ENCODE data around the gene AKR1B1. TPM values are rescaled to one million over a fixed set of nuclear protein-coding genes. Genes with fewer than 3 reads are reported as not detected.

AKR1B1 gene
- total RNA-seq, 1 experiment from 2014 or later, result 135 TPM

DNA sequence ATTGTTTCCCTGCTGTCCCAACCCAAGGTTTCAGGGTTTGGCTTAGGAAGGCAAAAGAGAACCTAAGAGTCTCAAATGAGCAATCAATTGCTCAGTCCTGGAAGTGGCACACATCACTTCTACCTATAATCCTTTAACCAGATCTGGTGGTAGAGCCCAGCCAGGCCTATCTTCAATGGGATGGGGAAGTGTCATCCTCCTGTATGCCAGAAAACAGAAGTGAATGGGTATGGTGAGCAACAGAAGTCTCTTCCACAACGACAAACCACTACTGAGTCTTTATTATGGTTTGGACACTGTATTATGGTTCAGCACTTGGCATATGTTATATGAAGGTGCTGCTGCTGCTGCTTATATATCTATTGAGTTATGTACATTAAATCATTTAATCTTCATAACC is 3.0 kb upstream of the AKR1B1 start:
- Mint-ChIP-seq H3K27me3 (ENCODE audit: low read depth) (peaks cover 19% of the 10 kb centered on the region), H3K9me3 (peaks cover 19% of the 10 kb centered on the region), H3K4me1 (peaks cover 19% of the 10 kb centered on the region), H3K36me3 (peaks cover 4% of the 10 kb centered on the region; the same call in 1 of the 2 replicates), H3K27ac (no peak overlapping the region), H3K4me3 (no peak overlapping the region)
- POLR2A ChIA-PET, result no interaction called here
- ATAC-seq (no peak), DNase-seq (ENCODE audit: low spot score) (no peak)
- TF ChIP-seq TEAD4 (CRISPR knock-in tag; IDR thresholded peaks at IDR 0.05), result no peak
- TF ChIP-seq IRF1 (CRISPR knock-in tag; IDR thresholded peaks at IDR 0.05), result no peak
- TF ChIP-seq OVOL2 (CRISPR knock-in tag; IDR thresholded peaks at IDR 0.05; ENCODE audit: borderline replicate concordance), result no peak
- TF ChIP-seq ETV6 (CRISPR knock-in tag; IDR thresholded peaks at IDR 0.05), result no peak
- TF ChIP-seq, protein P1, sequence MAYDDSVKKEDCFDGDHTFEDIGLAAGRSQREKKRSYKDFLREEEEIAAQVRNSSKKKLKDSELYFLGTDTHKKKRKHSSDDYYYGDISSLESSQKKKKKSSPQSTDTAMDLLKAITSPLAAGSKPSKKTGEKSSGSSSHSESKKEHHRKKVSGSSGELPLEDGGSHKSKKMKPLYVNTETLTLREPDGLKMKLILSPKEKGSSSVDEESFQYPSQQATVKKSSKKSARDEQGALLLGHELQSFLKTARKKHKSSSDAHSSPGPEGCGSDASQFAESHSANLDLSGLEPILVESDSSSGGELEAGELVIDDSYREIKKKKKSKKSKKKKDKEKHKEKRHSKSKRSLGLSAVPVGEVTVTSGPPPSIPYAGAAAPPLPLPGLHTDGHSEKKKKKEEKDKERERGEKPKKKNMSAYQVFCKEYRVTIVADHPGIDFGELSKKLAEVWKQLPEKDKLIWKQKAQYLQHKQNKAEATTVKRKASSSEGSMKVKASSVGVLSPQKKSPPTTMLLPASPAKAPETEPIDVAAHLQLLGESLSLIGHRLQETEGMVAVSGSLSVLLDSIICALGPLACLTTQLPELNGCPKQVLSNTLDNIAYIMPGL (CRISPR knock-in tag; IDR thresholded peaks at IDR 0.05), result no peak
- TF ChIP-seq GTF2I (CRISPR knock-in tag; conservative IDR thresholded peaks at IDR 0.05), result no peak
- no peak for TF ChIP-seq ZBTB43 (CRISPR knock-in tag; IDR thresholded peaks at IDR 0.05)
- CTCF ChIA-PET, result no interaction called here

DNA sequence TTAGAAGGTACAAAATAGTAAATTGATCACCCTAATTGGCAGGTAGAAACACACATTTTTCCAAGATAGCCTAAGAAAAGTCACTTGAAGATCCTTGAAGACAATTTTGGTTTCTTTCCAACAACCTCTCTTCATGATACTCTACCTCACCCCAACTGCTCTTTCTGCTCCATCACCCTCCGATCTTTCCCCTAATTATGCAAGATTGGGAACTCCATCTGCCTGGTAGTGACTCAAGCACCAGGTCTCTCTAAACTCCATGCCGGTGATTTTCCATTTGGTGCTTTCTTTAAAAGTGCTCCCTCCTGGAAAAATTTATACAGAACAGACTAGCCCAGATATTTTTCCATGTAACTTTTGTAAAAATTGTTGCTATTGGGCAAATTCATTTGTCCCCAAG is 1.1 kb upstream of the AKR1B1 start:
- Mint-ChIP-seq H3K4me1 (peaks cover 19% of the 10 kb centered on the region), H3K9me3 (peaks cover 12% of the 10 kb centered on the region), H3K4me3 (no peak overlapping the region), H3K36me3 (peaks cover 14% of the 10 kb centered on the region), H3K27me3 (ENCODE audit: low read depth) (peaks cover 19% of the 10 kb centered on the region), H3K27ac (no peak overlapping the region)
- POLR2A ChIA-PET, result no interaction called here
- no peak for DNase-seq (ENCODE audit: low spot score)
- CTCF ChIA-PET, result interaction anchor here (2.8 to 3.5 kb wide), 3 partner anchors 20 to 54 kb away, joined by 14 to 26 read pairs (median 14); no protein-coding TSS in a partner anchor
- ATAC-seq, result no peak
- TF ChIP-seq PREB (CRISPR knock-in tag; IDR thresholded peaks at IDR 0.05; ENCODE audit: borderline replicate concordance) (no peak), ATF2 (CRISPR knock-in tag; IDR thresholded peaks at IDR 0.05; ENCODE audit: borderline replicate concordance, low read depth) (no peak), ZNF671 (CRISPR knock-in tag; IDR thresholded peaks at IDR 0.05) (no peak), ELF4 (CRISPR knock-in tag; IDR thresholded peaks at IDR 0.05; ENCODE audit: low read depth) (no peak), NR3C1 (CRISPR knock-in tag; conservative IDR thresholded peaks at IDR 0.05; ENCODE audit: low read depth) (no peak), SP1 (CRISPR knock-in tag; conservative IDR thresholded peaks at IDR 0.05) (no peak), ERG (CRISPR knock-in tag; IDR thresholded peaks at IDR 0.05) (no peak), ZBTB21 (CRISPR knock-in tag; IDR thresholded peaks at IDR 0.05; ENCODE audit: borderline replicate concordance) (no peak), GABPB1 (CRISPR knock-in tag; IDR thresholded peaks at IDR 0.05) (no peak), CBFB (CRISPR knock-in tag; IDR thresholded peaks at IDR 0.05; ENCODE audit: low read depth) (no peak), NFYB (CRISPR knock-in tag; conservative IDR thresholded peaks at IDR 0.05; ENCODE audit: low read depth) (no peak), MAX (CRISPR knock-in tag; IDR thresholded peaks at IDR 0.05) (no peak)
- TF ChIP-seq, protein P2, sequence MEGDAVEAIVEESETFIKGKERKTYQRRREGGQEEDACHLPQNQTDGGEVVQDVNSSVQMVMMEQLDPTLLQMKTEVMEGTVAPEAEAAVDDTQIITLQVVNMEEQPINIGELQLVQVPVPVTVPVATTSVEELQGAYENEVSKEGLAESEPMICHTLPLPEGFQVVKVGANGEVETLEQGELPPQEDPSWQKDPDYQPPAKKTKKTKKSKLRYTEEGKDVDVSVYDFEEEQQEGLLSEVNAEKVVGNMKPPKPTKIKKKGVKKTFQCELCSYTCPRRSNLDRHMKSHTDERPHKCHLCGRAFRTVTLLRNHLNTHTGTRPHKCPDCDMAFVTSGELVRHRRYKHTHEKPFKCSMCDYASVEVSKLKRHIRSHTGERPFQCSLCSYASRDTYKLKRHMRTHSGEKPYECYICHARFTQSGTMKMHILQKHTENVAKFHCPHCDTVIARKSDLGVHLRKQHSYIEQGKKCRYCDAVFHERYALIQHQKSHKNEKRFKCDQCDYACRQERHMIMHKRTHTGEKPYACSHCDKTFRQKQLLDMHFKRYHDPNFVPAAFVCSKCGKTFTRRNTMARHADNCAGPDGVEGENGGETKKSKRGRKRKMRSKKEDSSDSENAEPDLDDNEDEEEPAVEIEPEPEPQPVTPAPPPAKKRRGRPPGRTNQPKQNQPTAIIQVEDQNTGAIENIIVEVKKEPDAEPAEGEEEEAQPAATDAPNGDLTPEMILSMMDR (IDR thresholded peaks at IDR 0.05), result no peak
- TF ChIP-seq, protein P3, sequence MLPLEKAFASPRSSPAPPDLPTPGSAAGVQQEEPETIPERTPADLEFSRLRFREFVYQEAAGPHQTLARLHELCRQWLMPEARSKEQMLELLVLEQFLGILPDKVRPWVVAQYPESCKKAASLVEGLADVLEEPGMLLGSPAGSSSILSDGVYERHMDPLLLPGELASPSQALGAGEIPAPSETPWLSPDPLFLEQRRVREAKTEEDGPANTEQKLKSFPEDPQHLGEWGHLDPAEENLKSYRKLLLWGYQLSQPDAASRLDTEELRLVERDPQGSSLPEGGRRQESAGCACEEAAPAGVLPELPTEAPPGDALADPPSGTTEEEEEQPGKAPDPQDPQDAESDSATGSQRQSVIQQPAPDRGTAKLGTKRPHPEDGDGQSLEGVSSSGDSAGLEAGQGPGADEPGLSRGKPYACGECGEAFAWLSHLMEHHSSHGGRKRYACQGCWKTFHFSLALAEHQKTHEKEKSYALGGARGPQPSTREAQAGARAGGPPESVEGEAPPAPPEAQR (CRISPR knock-in tag; IDR thresholded peaks at IDR 0.05), result no peak
